H1 (cell line): ENCODE measurements around the gene NCK1. TPM values are rescaled to one million over a fixed set of nuclear protein-coding genes. Genes with fewer than 3 reads are reported as not detected.
"Not testable (repeated sequence)": the region's sequence is repeated elsewhere in the genome, so short reads cannot be mapped to it uniquely, and the experiment has no call there.

Experiments
- CTCF ChIA-PET: fragments of 300-600 bp; sonication (Branson Sonifier 250); formaldehyde crosslinking; loops from one replicate; lab custom pipeline; 2021; ENCODE audit not compliant: partially characterized antibody; lab: Charles Lee
- POLR2A ChIA-PET: fragments of 300-600 bp; sonication (Branson Sonifier 250); formaldehyde crosslinking; loops from one replicate; lab custom pipeline; 2021; ENCODE audit warnings: inconsistent platforms; ENCODE audit not compliant: partially characterized antibody; lab: Charles Lee
- DNase-seq, 2 experiments: peaks; one replicate each; pipeline versions ENCODE4 v3.0.0 to v3.0.0-alpha.2; 2010 to 2022; ENCODE audit warnings: low spot score in 2 of 2, low read depth in 1 of 2, mixed read lengths in 1 of 2
- FAIRE-seq: peaks from 2 replicates; lab custom pipeline; 2011; peaks lifted over from hg19 to GRCh38; lab: Jason Lieb, UNC
- H2AFZ ChIP-seq: 2 replicates; pipeline ENCODE4 v1.8.1; 2012; ENCODE audit warnings: low read length, inconsistent platforms
- H2AK5ac ChIP-seq: 2 replicates; pipeline ENCODE4 v1.6.1; 2013; ENCODE audit warnings: low read depth, low read length
- H2BK120ac ChIP-seq: replicated peaks from 2 replicates; pipeline ENCODE3; 2013; ENCODE audit warnings: low read depth, low read length, inconsistent platforms
- H2BK12ac ChIP-seq: 2 replicates; pipeline ENCODE4 v1.6.1; 2013; ENCODE audit warnings: low read depth, low read length
- H2BK15ac ChIP-seq: 2 replicates; pipeline ENCODE4 v1.6.1; 2013; ENCODE audit warnings: low read length
- H2BK20ac ChIP-seq: 2 replicates; pipeline ENCODE4 v1.6.1; 2013; ENCODE audit warnings: low read length
- H2BK5ac ChIP-seq: 2 replicates; pipeline ENCODE4 v1.6.1; 2013; ENCODE audit warnings: low read depth, low read length
- H3K14ac ChIP-seq: 2 replicates; pipeline ENCODE4 v1.6.1; 2013; ENCODE audit warnings: inconsistent platforms; ENCODE audit not compliant: insufficient read length
- H3K18ac ChIP-seq: 2 replicates; pipeline ENCODE4 v1.6.1; 2013; ENCODE audit warnings: low read length; ENCODE audit errors: extremely low read depth
- H3K23ac ChIP-seq: 2 replicates; pipeline ENCODE4 v1.6.1; 2013; ENCODE audit warnings: inconsistent platforms; ENCODE audit not compliant: insufficient read length
- H3K23me2 ChIP-seq: 2 replicates; pipeline ENCODE4 v1.6.1; 2013; ENCODE audit warnings: low read depth, low read length
- H3K27ac ChIP-seq: 2 replicates; pipeline ENCODE4 v1.6.1; 2011; ENCODE audit warnings: low read depth, low read length, inconsistent platforms
- H3K27me3 ChIP-seq, 4 experiments: replicated peaks in 1 of 4; 1 replicate in 1 of 4; 2 replicates in 3 of 4; pipeline versions ENCODE4 v1.6.1 to v1.8.1; 2011 to 2013; ENCODE audit warnings: low read length in 3 of 4, mild to moderate bottlenecking in 3 of 4, inconsistent platforms in 2 of 4, mixed read lengths in 2 of 4, moderate library complexity in 1 of 4; ENCODE audit not compliant: control insufficient read depth in 3 of 4, insufficient read depth in 3 of 4; ENCODE audit errors: extremely low read depth in 1 of 4
- H3K36me3 ChIP-seq, 4 experiments: 2 replicates each; pipeline versions ENCODE4 v1.6.1 to v1.8.1; 2011 to 2013; ENCODE audit warnings: mild to moderate bottlenecking in 4 of 4, low read length in 3 of 4, moderate library complexity in 2 of 4, control low read depth in 1 of 4, inconsistent platforms in 1 of 4; ENCODE audit not compliant: insufficient read depth in 4 of 4, control insufficient read depth in 2 of 4
- H3K4ac ChIP-seq: replicated peaks from 2 replicates; pipeline ENCODE3; 2013; ENCODE audit warnings: low read length, low read depth, mixed read lengths, inconsistent platforms; ENCODE audit not compliant: insufficient read length
- H3K4me1 ChIP-seq, 4 experiments: replicated peaks in 1 of 4; 1 replicate in 1 of 4; 2 replicates in 3 of 4; pipeline versions ENCODE4 v1.6.1 to v1.8.1; 2011 to 2013; ENCODE audit warnings: low read length in 3 of 4, inconsistent platforms in 2 of 4, mixed read lengths in 1 of 4; ENCODE audit not compliant: insufficient read depth in 4 of 4, control insufficient read depth in 3 of 4
- H3K4me2 ChIP-seq, 2 experiments: 2 replicates each; pipeline versions ENCODE4 v1.6.1 to v1.8.1; 2011 to 2013; ENCODE audit warnings: low read depth in 2 of 2, low read length in 2 of 2, control low read depth in 1 of 2, inconsistent platforms in 1 of 2, mild to moderate bottlenecking in 1 of 2; ENCODE audit not compliant: insufficient read depth in 1 of 2
- H3K4me3 ChIP-seq, 4 experiments: fragments of 200-600, 300-600 bp in 1 of 4; sonication (generic), shearing (Covaris generic), sonication (Bioruptor Twin) in 1 of 4; 2 replicates each; pipeline versions ENCODE4 v1.5.1 to v1.8.1; 2011 to 2016; ENCODE audit warnings: low read length in 4 of 4, low read depth in 3 of 4, control low read depth in 2 of 4, inconsistent platforms in 2 of 4, mild to moderate bottlenecking in 2 of 4, mixed read lengths in 1 of 4, moderate library complexity in 1 of 4; ENCODE audit not compliant: insufficient read depth in 2 of 4; ENCODE audit errors: extremely low read depth in 1 of 4
- H3K56ac ChIP-seq: replicated peaks from 2 replicates; pipeline ENCODE3; 2013; ENCODE audit warnings: low read depth, mild to moderate bottlenecking, mixed read lengths, low read length, inconsistent platforms; ENCODE audit not compliant: insufficient read length
- H3K79me1 ChIP-seq: 2 replicates; pipeline ENCODE4 v1.6.1; 2013; ENCODE audit warnings: low read depth, low read length, control low read depth
- H3K79me2 ChIP-seq, 2 experiments: 2 replicates each; pipeline versions ENCODE4 v1.6.1 to v1.8.1; 2012 to 2013; ENCODE audit warnings: low read length in 2 of 2, mild to moderate bottlenecking in 2 of 2, inconsistent platforms in 1 of 2; ENCODE audit not compliant: insufficient read depth in 2 of 2, control insufficient read depth in 1 of 2
- H3K9ac ChIP-seq, 4 experiments: replicated peaks in 1 of 4; 1 replicate in 1 of 4; 2 replicates in 3 of 4; pipeline versions ENCODE4 v1.6.1 to v1.8.1; 2011 to 2013; ENCODE audit warnings: low read depth in 3 of 4, low read length in 3 of 4, control low read depth in 2 of 4, mild to moderate bottlenecking in 2 of 4, moderate library complexity in 2 of 4, inconsistent platforms in 1 of 4; ENCODE audit errors: extremely low read depth in 1 of 4
- H3K9me3 ChIP-seq, 2 experiments: 2 replicates each; pipeline versions ENCODE4 v1.6.1 to v1.8.1; 2012 to 2013; ENCODE audit warnings: mild to moderate bottlenecking in 2 of 2, moderate library complexity in 2 of 2, control low read depth in 1 of 2, inconsistent platforms in 1 of 2, low read depth in 1 of 2, low read length in 1 of 2, mixed read lengths in 1 of 2; ENCODE audit not compliant: insufficient read depth in 2 of 2
- H4K20me1 ChIP-seq, 2 experiments: replicated peaks in 1 of 2; 2 replicates each; pipeline versions ENCODE3 to v1.8.1; 2011 to 2013; ENCODE audit warnings: inconsistent platforms in 2 of 2, low read length in 2 of 2, mild to moderate bottlenecking in 1 of 2; ENCODE audit not compliant: insufficient read depth in 2 of 2, control insufficient read depth in 1 of 2
- H4K5ac ChIP-seq: 2 replicates; pipeline ENCODE4 v1.6.1; 2013; ENCODE audit warnings: low read length, low read depth, mixed read lengths, inconsistent platforms; ENCODE audit not compliant: insufficient read length
- H4K8ac ChIP-seq: 2 replicates; pipeline ENCODE4 v1.8.0; 2013; ENCODE audit warnings: mild to moderate bottlenecking, moderate library complexity, low read length, inconsistent platforms; ENCODE audit not compliant: insufficient read depth; ENCODE audit errors: extremely low read depth
- H4K91ac ChIP-seq: replicated peaks from 2 replicates; pipeline ENCODE3; 2013; ENCODE audit warnings: low read length, mixed read lengths, inconsistent platforms; ENCODE audit not compliant: insufficient read length
- TAF1 ChIP-seq: IDR thresholded peaks from 2 replicates; pipeline ENCODE4 v1.6.1; 2011; ENCODE audit warnings: mild to moderate bottlenecking, low read depth, low read length
- YY1 ChIP-seq: IDR thresholded peaks from 2 replicates; pipeline ENCODE4 v1.6.1; 2011; ENCODE audit warnings: low read depth, mild to moderate bottlenecking, low read length
- WGBS, 2 experiments: shearing (Covaris generic) in 1 of 2; methylation state at CpG; one replicate each; pipeline versions ENCODE4 v1.1.6 to v1.1.7; 2013 to 2015; ENCODE audit warnings: low lambda C conversion rate in 2 of 2, mixed read lengths in 2 of 2, inconsistent platforms in 1 of 2, low coverage in 1 of 2, missing lambda C conversion rate in 1 of 2; ENCODE audit not compliant: insufficient replicate concordance in 2 of 2, insufficient coverage in 1 of 2, insufficient read length in 1 of 2; ENCODE audit errors: extremely low coverage in 1 of 2, missing lambda C conversion rate in 1 of 2; 5-methylcytosine and 5-hydroxymethylcytosine counted together
- polyA plus RNA-seq, 7 experiments: library from polyadenylated mRNA; depleted of rRNA in 3 of 7; stranded (reverse) in 5 of 7; unstranded in 2 of 7; fragments of >200 nt in 5 of 7; fragments of 200-250 nt in 2 of 7; gene quantifications; 1 replicate in 5 of 7; 2 replicates in 1 of 7; 4 replicates in 1 of 7; pipeline versions ENCODE4 v1.2.1 to v1.2.3, GENCODE V29; 2011 to 2013; ENCODE audit warnings: missing spikeins in 2 of 7, mixed read lengths in 2 of 7
- total RNA-seq: library from RNA; stranded (reverse); fragmentation: NEBNext Ultra II Directional; extraction: Animal tissue kit (Norgen Biotek cat#: 25700); gene quantifications from 2 replicates; pipeline ENCODE4 v1.2.1, GENCODE V29; 2021

NCK1 gene
- total and polyA plus RNA-seq, 2 of the 8 experiments (the other 6 are each of a cell fraction or from before 2014, with no cell fraction given): 10.0 to 28.5 TPM

DNA sequence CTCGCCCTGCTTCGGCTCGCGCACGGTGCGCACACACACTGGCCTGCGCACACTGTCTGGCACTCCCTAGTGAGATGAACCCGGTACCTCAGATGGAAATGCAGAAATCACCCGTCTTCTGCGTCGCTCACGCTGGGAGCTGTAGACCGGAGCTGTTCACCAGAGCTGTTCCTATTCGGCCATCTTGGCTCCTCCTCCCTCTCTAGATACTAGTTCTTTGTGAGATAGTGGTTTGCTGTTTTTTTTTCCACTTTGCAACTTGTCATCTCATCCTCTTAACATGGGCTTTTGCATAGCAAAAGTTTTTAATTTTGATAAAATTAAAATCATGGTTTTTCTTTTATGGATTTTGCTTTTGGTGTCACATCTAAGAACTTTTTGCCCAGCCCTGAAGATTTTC, 107.5 kb downstream of the NCK1 start:
- H2AFZ ChIP-seq, H2BK20ac ChIP-seq, H3K27me3 ChIP-seq, H3K9ac ChIP-seq, H3K27ac ChIP-seq, H2BK5ac ChIP-seq, H3K23me2 ChIP-seq, H3K4me2 ChIP-seq, FAIRE-seq, H3K14ac ChIP-seq, H2BK12ac ChIP-seq, H2AK5ac ChIP-seq, H4K20me1 ChIP-seq, H3K36me3 ChIP-seq, H2BK120ac ChIP-seq, H3K56ac ChIP-seq, H3K4me1 ChIP-seq, POLR2A ChIA-PET, H3K79me2 ChIP-seq, H4K5ac ChIP-seq, DNase-seq, CTCF ChIA-PET, H2BK15ac ChIP-seq, H3K18ac ChIP-seq, H3K4ac ChIP-seq, H3K9me3 ChIP-seq, H4K8ac ChIP-seq, H3K23ac ChIP-seq, H4K91ac ChIP-seq, H3K79me1 ChIP-seq: not testable (repeated sequence)
- peak overlapping the region in 2 of 4 experiments; percentile 25 to 41; a peak in 2 of 8 replicates for H3K4me3 ChIP-seq
- 77% methylated on average over 5 of the region's 14 CpGs; no CpG with 5 or more reads in 1 of the 2 experiments for WGBS, 2 experiments
- TF ChIP-seq YY1 (0 out of 2 replicates have a peak, but pooled peaks have one; percentile 57), TAF1 (0 out of 2 replicates have a peak, but pooled peaks have one; percentile 31)
